Activated T-cell treated with anti-CD3 and anti-CD28 coated beads for 48 hours (primary cell): ENCODE results near the gene HTRA1.

ENCODE experiments used
- DNase-seq: peaks from one replicate; pipeline ENCODE4 v3.0.0-alpha.2; 2020; ENCODE audit warnings: low read depth

HTRA1 gene

DNA sequence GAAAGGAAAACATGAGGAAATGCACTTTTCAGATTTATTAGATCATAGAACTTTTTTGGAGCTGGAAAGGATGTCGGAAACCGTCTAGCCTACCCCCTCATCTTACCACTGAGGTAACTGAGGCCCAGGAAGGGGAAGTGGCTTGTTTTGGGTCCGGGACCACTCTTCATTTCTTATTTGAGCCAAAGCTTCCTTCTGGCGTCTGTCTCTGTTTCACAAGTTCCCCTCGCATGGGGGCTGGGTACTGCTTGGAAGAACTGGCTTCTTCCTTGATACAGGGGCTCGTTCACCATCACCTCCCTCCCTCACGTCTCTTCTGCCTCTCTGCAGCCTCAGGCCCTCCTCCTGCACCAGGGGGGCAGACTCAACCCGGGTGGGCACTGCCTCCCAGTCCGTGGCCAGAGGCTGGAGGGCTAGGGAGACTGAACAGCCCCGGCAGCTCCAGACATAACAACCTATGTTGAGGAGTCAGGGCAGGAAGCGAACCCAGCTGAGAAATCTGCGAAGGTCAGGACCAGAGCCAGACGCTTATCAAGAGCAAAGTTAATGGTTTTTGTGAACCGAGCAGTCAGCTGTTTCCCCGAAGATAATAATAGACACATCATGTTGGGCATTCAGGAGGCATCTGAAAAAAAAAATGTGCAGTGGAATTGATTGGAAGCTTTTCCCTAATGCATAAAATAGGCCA lies 12.9 kb downstream of the HTRA1 start:
- no peak for DNase-seq

DNA sequence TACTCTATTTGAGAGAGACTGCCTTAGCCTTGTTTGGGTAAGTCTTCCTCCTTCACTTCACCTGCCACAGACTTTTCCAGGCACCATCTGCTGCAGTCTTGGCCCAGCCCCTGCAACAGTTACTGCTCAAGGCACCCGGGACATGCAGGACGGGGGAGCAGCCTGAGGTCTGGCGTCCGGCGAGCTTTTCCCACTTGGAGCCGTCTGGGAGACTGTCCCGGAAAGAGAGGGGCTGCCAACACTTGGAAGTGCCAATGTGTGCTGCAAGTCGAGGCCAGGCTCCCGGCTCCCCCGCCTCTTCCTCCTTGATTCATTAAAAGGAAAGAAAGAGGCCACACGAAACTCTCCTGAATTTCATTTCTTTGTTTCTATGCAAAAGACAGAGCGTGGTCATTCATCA lies 13.7 kb downstream of the HTRA1 start:
- DNase-seq, result no peak

DNA sequence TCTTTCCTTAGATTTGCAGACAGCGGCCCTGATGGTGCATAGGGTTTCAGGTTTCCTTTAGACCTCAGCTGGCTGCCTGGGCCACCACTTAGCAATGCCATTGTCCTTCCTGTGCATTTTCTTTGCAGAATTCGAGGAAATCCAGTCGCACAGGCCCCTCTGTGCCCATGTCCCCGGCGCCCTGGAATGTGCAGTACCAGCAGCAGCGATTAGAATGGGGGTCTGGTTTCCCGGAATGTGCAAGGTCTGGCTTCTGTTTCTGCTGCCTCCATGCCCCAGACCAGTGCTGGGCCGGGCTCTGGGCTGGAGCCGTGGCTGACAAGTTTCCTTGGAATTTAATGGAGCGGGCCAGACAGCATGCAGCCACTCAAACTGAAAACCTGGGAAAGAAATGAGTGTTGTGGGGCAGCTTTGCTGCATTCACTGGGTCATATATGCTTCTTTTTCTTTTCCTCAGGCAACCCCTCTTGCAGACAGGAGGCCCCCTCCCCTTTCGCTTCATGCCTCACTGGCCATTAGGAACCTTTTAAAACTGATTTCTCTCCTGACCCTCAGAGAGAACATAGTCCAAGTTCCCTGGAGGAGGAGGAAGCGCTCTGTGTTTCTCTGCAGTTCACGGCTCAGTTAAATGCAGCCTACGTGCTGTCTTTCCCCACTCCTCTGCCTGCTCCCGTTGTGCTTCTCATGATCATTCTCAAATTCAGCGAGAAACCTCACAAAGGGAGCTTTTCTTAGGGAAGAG lies 14.4 kb downstream of the HTRA1 start:
- DNase-seq, result no peak

DNA sequence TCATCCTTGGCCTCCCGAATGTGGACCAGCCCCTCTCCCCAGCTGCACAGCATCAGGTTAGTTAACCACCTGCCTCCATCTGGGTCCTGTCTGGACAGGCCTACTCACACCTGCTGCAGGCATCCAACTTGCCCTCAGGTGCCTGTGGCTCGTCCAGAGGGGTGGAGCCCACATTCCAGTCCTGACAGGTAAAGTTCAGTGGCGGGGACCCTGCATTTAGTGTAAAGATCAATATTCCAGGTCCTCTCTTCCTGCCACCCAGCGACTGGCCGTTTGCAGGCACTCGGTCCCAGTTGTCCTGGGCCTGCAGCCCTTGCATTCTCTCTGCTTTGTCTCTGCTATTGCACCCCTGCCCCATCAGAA lies 15.0 kb downstream of the HTRA1 start:
- no peak for DNase-seq

DNA sequence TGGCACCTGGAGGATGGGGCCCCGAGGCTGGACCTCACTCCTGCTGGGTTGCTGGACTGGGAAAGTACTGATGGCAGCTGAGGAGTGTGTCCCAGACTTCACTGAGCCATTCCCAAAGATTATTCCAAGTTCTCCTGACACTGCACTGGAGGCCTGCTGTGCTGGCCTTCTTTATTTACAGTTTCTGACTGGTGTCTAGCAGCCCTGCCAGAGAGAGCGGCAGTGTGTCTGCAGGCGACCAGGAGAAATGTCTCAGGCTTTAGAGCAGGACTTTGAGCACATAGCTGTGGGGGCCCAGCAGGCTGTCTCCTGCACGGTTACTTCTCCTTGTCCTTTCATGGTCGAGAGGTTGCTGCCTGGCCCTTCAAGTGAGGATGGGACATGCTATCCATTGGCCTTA lies 16.1 kb downstream of the HTRA1 start:
- DNase-seq, result no peak

DNA sequence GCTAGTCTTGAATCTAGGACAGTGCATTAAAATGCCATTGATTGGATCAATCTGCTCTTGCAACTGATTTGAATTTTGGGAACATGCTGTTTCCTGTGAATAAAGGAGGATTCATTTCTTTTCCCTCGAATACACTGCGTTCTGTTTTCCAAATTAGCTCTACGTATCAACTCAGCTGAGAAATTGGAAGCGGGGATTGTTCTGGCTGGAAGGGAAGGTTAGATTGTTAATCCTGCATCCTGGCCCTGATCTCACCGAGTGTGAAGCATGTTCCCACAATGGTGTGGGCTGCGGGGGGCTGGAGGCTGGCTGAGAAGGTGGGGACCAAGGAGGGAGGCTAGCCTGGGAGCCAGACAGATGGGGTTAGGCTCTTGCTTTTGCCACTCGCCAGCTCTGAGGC lies 17.6 kb downstream of the HTRA1 start:
- DNase-seq, result no peak

DNA sequence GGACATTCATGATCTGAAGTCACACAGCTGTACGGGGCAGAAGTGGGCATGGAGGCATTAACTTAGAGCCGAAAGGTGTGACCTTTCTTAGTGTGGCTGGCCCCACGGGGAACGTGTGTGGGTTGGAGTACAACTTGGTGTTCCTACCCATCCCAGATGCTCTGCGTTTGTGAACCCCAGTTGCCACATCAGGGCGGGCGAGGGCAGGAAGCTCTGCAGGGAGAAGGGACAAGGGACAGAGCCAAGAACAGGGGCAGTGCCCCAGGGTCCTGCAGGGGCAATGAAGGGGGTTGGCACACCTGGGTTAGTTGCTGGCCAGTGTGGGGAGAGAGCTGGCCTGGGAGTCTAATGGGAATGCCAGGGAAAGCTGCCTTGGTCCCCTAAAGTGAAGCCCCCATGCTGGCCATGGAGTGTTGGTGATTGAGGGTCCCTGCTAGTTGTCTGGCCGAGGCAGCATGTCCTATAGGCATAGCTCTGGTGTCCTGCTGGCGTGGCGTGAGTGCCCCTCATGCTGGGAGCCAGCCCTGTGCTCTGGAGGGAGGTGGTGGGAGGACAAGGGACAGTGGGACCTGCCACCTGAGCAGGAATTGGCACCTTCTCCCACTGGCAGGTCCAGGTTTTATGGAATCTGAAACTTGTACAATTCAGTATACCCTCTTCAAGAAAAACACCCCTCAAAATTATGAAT lies 18.9 kb downstream of the HTRA1 start:
- no peak for DNase-seq

DNA sequence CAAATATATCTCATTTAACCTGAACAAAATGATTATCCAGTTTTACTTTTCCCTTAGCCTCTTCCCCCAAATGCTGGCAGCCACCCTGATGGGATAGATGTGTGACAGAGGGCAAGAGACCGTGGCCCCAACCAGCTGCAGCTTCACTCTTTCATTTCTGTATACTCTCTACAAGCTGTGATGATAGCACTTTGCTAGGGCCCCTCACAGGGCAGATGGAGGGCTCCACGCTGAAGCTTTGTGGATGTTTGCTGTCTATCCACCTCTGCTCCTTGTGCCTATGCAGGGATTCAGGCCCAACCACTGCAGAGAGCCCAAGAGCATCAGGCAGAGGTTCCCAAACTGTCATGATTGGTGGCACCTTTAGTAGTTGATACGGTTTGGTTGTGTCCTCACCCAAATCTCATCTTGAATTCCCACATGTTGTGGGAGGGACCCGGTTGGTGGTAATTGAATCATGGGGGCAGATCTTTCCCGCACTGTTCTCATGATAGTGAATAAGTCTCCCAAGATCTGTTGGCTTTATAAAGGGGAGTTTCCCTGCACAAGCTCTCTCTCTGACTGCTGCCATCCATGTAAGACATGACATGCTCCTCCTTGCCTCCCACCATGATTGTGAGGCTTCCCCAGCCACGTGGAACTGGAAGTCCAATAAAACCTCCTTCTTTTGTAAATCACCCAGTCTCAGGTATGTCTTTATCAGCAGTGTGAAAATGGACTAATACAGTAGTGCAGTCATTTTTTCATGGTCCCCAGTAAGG lies 20.1 kb downstream of the HTRA1 start:
- no peak for DNase-seq

DNA sequence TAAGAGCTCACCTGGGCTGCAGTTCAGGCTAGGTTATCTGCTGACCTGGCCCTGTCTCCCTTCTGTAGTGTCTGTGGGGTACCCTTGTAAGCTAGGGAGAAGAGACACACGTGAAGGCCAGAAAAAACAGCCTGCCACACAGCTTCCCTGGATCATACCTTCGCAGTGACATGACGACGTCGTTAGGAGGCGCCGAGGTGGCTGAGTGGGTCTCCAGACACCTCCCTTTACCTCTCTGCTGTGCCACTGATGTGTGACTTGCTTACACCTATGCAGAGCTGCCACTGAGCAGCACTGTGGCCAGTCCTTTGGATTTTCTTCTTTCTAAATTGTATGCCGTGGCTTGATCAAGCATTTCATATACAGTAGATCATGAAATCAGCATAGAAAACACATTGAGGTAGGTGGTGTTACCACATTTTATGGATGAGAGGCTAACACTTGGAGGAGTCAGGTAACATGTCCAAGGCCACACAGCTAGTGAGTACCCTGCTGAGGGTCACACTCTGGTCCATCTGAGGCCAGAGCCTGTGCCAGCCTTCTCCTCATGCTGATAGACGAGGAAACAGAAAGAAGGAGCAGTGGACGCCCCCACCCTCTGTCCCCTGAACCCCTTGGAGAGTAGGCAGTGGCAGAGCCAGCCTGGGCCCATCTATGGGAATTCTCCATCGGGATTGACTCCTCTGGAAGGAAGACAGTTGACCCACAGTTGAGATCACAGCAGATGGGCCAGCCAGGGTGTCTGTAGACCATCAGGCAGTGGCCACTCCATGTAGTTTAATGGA lies 23.1 kb downstream of the HTRA1 start:
- DNase-seq, result no peak

DNA sequence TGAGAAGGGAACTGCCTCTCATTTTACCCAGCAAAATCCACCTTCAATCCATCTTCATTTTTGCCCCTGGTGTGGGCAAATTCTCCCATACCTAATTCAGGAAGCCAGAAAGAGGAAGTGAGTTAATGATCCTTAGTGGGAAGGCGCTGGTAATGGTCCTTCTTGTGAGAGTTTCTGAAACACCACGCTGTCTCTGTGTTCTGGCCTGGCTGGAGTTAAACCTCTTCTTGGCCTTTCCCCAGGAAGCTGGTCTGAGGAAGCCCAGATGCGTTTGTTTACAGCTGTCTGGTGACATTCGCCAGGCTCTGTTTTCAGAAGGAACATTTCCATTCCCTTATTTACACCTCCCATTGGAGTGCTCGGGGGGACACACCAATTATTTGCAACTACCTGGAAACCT lies 24.3 kb downstream of the HTRA1 start:
- no peak for DNase-seq

DNA sequence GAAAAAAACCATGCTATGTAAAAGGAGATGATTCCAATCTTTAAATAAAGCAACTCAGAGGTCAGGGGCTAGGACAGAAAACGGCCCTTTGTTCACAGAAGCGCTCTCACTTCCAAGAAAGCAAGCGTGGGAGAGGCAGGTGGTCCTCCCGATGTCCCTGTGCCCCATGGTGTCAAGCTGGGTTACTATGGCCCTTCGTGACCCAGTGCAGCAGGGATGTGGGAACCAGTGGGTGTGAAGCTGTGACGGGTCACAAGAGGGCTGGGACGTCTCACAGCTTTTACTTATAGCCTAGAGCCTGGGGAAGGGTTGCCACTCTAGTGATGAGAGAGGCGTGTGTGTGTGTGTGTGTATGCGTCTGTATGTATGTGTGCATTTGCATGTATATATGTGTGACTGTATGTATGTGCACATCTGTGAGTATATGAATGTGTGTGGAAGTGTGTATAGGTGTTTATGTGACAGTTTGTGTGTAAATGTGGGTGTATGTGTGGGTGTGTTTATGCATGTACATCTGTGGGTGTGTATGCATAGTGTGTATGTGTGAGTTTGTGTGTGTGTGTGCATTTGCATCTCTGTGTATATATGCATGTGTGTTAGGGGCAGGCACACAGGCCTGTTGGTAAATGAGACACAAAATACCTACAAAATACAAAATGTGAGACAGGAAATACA lies 25.2 kb downstream of the HTRA1 start:
- no peak for DNase-seq

DNA sequence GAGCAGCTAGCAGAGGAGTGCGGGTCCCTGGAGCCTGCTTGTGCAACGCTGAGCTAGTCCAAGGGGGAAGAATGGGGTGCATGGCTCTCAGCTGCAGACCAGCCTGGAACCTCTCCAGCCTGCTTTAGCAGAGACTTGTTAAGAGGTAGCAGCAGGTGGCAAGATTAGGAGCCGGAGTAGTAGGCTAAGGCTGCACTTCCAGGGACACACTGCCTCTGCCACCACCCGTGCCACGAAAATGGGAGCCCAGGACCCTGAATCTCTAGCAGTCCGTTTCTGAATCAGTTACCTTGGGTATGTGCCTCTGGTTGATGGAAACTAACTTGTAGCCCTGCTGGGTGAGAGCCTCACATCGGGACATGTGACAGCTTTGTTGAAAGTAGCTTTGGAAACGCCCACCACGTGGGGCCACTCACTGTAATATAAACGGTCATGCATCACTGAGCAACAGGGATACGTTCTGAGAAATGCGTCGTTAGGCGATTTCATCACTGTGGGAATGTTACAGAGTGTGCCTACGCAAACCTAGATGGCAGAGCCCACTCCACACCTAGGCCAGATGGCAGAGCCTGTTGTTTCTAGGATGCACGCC lies 25.9 kb downstream of the HTRA1 start:
- DNase-seq, result no peak

DNA sequence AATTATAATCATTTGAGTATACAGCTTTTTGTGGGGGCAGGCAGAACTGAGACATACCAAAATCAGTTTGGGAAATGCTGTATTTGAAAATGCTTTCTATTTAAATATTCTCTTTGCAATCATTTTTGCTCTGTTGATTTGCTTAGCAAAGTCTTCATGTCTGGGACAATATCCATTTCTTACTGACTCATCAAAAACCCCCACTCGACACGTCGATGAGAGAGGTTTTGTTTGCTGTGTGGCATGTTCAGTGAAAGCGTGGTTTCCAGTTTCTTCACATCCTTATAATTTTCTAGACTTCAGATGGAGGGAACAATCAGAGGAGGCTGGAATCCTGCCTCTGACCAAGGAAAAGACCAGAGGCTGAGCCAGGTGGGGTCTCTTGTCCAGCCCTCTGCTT lies 28.9 kb downstream of the HTRA1 start:
- no peak for DNase-seq

DNA sequence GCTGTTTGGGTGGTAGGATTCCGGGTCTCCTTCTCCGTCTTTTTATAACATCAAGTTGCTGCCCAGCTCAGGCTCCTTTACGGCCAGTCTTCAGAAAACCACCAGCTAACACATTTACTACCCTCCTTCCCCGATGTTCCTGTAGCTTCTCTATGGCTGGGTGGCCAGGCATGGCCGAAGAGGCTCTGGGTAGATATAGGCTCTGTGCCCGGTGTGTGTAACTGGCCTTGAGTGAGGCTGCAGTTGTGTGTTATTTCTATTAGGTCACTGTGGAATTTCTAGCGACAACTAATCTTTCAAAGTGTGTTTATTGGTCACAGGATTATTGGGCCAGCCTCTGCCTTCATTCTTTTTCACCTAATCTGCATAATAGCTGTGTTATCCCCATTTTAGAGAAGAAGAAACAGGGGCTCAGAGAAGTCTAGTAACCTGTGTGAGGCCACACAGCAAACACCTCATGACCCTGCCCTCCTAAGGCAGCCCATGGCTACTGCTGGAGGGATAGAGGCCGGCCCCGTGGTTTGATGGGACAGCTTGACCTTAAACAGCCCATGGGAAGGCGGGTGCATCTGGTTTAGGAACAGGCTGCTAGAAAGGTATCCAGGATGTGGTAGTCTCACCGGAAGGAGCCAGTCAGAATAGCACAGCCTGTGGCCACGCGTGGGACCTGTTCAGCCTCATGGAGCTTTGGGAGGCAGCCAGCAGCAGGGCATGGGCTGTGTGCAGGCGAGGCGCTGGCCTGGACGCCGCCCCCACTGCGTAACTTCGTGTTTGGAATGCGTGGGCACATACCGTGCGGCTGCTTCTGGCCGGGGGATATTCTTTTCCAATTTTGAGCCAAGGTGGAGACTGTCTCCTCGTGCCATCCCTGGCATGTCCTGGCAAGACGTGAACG lies 29.7 kb downstream of the HTRA1 start:
- peak; percentile 5 for DNase-seq

DNA sequence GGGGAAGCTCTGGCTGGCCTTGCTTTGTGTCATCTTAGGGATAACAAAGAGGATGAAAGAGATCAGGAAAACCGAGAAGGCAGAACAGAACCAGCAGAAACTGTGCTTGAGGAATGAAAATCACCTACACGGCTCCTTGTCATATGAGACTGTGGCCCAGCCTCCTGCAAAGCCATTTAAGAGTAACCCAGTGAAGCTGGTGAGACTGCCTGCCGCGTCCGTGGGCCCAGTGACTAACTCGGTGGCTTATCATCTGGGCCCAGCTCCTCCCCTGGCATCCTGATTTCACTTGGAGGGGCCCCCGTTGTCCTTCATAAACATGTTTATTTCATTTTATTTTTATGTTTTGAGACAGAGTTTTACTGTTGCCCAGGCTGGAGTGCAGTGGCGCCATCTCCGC lies 30.7 kb downstream of the HTRA1 start:
- DNase-seq, result no peak

DNA sequence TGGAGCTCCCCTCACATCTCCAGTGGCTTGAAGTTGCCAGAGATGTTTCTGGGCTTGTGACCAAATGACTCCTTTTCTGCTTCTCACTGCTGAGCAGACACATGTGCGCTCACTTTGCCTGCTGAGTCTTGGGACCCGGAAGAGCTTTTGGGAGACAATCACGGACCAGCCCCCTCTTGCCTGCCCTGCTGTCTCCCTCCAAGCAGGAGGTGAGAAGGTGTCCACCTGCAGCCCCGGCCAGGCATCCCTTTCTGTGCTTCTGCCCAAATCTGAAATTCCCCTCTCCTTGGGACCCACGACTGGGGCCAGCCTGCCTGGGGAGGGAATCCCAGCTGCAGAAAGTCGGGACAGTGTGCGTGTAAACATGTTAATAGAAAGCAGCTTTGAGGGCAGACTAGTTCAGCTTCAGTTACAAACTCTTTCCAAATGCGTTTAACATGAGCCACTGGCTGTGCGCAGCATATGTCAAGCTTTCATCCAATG lies 31.7 kb downstream of the HTRA1 start:
- no peak for DNase-seq

DNA sequence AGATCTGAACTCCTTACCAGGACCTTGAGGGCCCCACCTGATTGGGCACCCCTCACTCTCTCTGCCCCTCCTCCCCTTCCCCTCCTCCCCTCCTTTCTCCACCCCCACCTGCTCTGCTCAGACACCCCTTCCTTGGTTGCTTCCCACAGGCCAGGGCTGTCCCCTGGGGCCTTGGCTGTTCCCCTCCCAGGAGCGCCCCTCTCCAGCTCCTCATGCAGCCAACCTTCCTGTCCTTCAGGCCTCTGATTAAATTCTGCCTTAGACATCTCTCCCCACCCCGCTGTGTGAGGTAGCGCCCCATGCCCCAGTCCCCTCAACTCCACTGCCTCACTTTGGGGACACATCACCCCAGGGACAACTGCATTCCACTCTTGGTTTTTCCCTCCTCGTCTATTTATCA lies 32.4 kb downstream of the HTRA1 start:
- DNase-seq, result no peak

DNA sequence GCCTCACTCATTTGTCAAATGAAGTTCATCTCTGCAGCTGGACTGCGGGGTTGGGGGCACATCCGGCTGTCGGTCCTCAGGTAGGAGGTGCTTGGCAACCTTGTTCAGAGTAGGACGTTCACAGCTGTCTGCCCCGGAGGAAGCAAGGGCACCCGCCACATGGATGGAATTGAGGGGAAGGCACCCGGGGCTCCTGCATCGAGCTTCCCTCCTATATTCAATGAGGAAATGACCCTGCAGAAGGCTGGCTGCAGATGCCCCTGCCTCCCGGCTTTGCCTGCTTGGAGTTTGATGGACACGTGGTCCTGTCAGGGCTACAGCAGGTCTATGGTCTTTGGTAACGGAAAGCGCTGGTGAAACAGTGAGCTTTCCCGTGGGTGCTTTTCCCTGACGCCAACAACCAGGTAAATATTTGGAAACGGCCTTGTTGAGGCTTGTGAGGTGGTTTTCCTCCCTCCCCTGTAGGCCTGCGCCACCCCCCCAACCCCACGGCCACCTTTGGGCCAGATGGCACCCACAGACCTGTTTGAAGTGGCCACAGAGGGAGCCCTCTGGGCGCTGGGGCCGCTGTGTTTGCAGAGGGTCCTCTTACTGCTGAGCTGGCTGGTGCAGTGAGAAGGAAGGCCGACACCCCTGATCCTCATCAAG lies 32.9 kb downstream of the HTRA1 start:
- no peak for DNase-seq

DNA sequence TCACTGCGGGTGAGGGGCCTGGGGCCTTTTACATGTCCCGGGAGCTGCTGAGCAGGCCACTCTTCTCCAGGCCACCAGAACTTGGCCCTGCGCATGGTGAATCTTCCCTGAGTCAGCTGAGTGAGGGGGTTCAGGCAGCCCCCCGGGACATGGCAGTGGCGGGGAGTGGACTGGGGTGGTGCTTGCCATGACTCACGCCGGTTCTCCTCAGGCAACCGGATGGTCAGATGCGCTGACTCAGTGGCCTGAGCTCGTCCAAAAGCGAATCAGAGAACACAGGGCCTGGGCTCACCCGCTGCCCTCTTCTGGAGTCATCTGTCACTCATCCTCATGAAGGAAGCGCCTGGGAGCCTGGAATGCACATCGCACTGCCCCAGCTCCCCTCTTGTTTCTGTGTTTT lies 33.5 kb downstream of the HTRA1 start:
- DNase-seq, result no peak
